Mesothelial cell of epicardium (in vitro differentiated cells): ENCODE data around the gene PRAMEF17. TPM values are rescaled to one million over a fixed set of nuclear protein-coding genes. Genes with fewer than 3 reads are reported as not detected.

Experiments used
- total RNA-seq: library from RNA; stranded (reverse); gene quantifications from 3 replicates; pipeline ENCODE4 v1.2.1, GENCODE V29; 2021

PRAMEF17 gene
- total RNA-seq, 1 donor from 2014 or later: not detected

Other genes with a start within 250 kb of the PRAMEF17 start
- gene PRAMEF26, start 233.6 kb upstream of the PRAMEF17 start, total RNA-seq: not detected in 3 replicates
- gene HNRNPCL4, start 224.0 kb upstream of the PRAMEF17 start, total RNA-seq: not detected in 3 replicates
- gene PRAMEF9, start 217.8 kb upstream of the PRAMEF17 start, total RNA-seq: not detected in 3 replicates
- gene PRAMEF13, start 188.2 kb upstream of the PRAMEF17 start, total RNA-seq: not detected in 3 replicates
- gene PRAMEF18, start 163.5 kb upstream of the PRAMEF17 start, total RNA-seq: not detected in 3 replicates
- not detected in 3 replicates for gene PRAMEF5, start 135.4 kb upstream of the PRAMEF17 start, total RNA-seq
- not detected in 3 replicates for gene PRAMEF8, start 104.5 kb upstream of the PRAMEF17 start, total RNA-seq
- not detected in 3 replicates for gene PRAMEF33, start 86.1 kb upstream of the PRAMEF17 start, total RNA-seq
- gene PRAMEF15, start 74.1 kb upstream of the PRAMEF17 start, total RNA-seq: not detected in 3 replicates
- not detected in 3 replicates for gene PRAMEF14, start 42.5 kb upstream of the PRAMEF17 start, total RNA-seq
- gene PRAMEF19, start 17.7 kb upstream of the PRAMEF17 start, total RNA-seq: not detected in 3 replicates
- not detected in 3 replicates for gene PRAMEF20, start 20.8 kb downstream of the PRAMEF17 start, total RNA-seq
- not detected in 3 replicates for gene LRRC38, start 124.4 kb downstream of the PRAMEF17 start, total RNA-seq
- 102 to 108 TPM (median 105 TPM) in 3 replicates for gene PDPN, start 194.2 kb downstream of the PRAMEF17 start, total RNA-seq